ENCODE data around the gene DTNBP1.

GRCh38 chr6:15561447-15562199 lies 101.2 kb downstream of the DTNBP1 start:
- no peak for TF ChIP-seq CTCF (tag by site-specific recombination; IDR thresholded peaks at IDR 0.05)
- no peak for TF ChIP-seq INSM2 (tag by site-specific recombination; IDR thresholded peaks at IDR 0.05)
- no peak for TF ChIP-seq ZNF626 (tag by site-specific recombination; IDR thresholded peaks at IDR 0.05)
- TF ChIP-seq YY1 (tag by site-specific recombination; IDR thresholded peaks at IDR 0.05): no peak
- TF ChIP-seq ZNF362 (tag by site-specific recombination; IDR thresholded peaks at IDR 0.05): no peak
- no peak for TF ChIP-seq SP3 (tag by site-specific recombination; IDR thresholded peaks at IDR 0.05)
- no peak for TF ChIP-seq ZNF18 (tag by site-specific recombination; IDR thresholded peaks at IDR 0.05)
- TF ChIP-seq ZNF404 (tag by site-specific recombination; IDR thresholded peaks at IDR 0.05): no peak
- TF ChIP-seq MZF1 (tag by site-specific recombination; IDR thresholded peaks at IDR 0.05; ENCODE audit: borderline replicate concordance): no peak
- no peak for TF ChIP-seq ZNF350 (tag by site-specific recombination; IDR thresholded peaks at IDR 0.05)
- TF ChIP-seq SCRT1 (tag by site-specific recombination; IDR thresholded peaks at IDR 0.05; ENCODE audit: borderline replicate concordance): no peak
- no peak for TF ChIP-seq BCL11A (tag by site-specific recombination; IDR thresholded peaks at IDR 0.05; ENCODE audit: low read depth)
- no peak for TF ChIP-seq ZSCAN5A (tag by site-specific recombination; IDR thresholded peaks at IDR 0.05)
- TF ChIP-seq ZNF416 (tag by site-specific recombination; IDR thresholded peaks at IDR 0.05): no peak

Measured in HEK293 (cell line).